Uterus (tissue), 2 donors: ENCODE measurements around the gene COL4A4.

Experiments used
- CTCF ChIP-seq, 4 experiments: fragments of 200-600 bp in 2 of 4; fragments of 450-650 bp in 2 of 4; sonication (generic) in 2 of 4; IDR thresholded peaks; one replicate each; pipeline ENCODE4 v1.5.1; 2016 to 2019; ENCODE audit warnings: antibody characterized with exemption in 4 of 4, mild to moderate bottlenecking in 2 of 4, moderate library complexity in 1 of 4
- POLR2A ChIP-seq, 2 donors: fragments of 450-650 bp; IDR thresholded peaks; one replicate each; pipeline ENCODE4 v1.6.1; 2016; ENCODE audit warnings: antibody characterized with exemption in 2 of 2, mild to moderate bottlenecking in 1 of 2, moderate library complexity in 1 of 2

GRCh38 chr2:227057060-227057459 is 106.9 kb downstream of the COL4A4 start:
- TF ChIP-seq CTCF (IDR thresholded peaks at IDR 0.05) = no peak
- TF ChIP-seq POLR2A (IDR thresholded peaks at IDR 0.05) = no peak
